Thoracic aorta (tissue), 2 donors: Measurements from ENCODE around the gene PRKD1. TPM values are rescaled to one million over a fixed set of nuclear protein-coding genes. Genes with fewer than 3 reads are reported as not detected.

Experiments used
- ATAC-seq: fragments of 150-250 bp; one replicate; pipeline ENCODE4 v1.8.0; 2017; ENCODE audit warnings: low read depth; ENCODE audit not compliant: insufficient number of reproducible peaks, low FRiP score
- DNase-seq: peaks from one replicate; pipeline ENCODE4 v3.0.0-alpha.2; 2020; ENCODE audit warnings: low spot score
- H3K27ac ChIP-seq, 2 donors: fragments of 200-600 bp; sonication (generic); 1 replicate in 1 of 2; 2 replicates in 1 of 2; pipeline ENCODE4 v1.5.1; 2016; ENCODE audit warnings: mild to moderate bottlenecking in 2 of 2, moderate library complexity in 2 of 2
- H3K27me3 ChIP-seq: fragments of 200-600 bp; sonication (generic); replicated peaks from 2 replicates; pipeline ENCODE4 v1.6.0; 2016; ENCODE audit warnings: mild to moderate bottlenecking; ENCODE audit not compliant: insufficient read depth
- H3K36me3 ChIP-seq: fragments of 200-600 bp; sonication (generic); one replicate; pipeline ENCODE4 v1.5.1; 2016
- H3K4me1 ChIP-seq, 2 donors: fragments of 200-600 bp; sonication (generic); 1 replicate in 1 of 2; 2 replicates in 1 of 2; pipeline versions ENCODE4 v1.5.1 to v1.6.0; 2016; ENCODE audit warnings: low read depth in 2 of 2, mild to moderate bottlenecking in 1 of 2; ENCODE audit not compliant: control insufficient read depth in 1 of 2
- H3K4me3 ChIP-seq: fragments of 200-600 bp; sonication (generic); 2 replicates; pipeline ENCODE4 v1.5.1; 2016; ENCODE audit warnings: mild to moderate bottlenecking
- H3K9me3 ChIP-seq: fragments of 200-600 bp; sonication (generic); 2 replicates; pipeline ENCODE4 v1.5.1; 2016
- total RNA-seq, 2 donors: library from RNA; depleted of rRNA; stranded (reverse); fragments of >200 nt; gene quantifications; one replicate each; pipeline versions ENCODE4 v1.1.0 to v1.2.3, GENCODE V29; 2016
- TF ChIP-seq, protein P1 (sequence below): fragments of 200-600 bp; sonication (generic); IDR thresholded peaks from one replicate; pipeline ENCODE4 v1.5.1; 2019; ENCODE audit warnings: antibody characterized with exemption

PRKD1 gene
- total RNA-seq, 2 donors from 2014 or later, result 34.0 to 38.4 TPM

DNA sequence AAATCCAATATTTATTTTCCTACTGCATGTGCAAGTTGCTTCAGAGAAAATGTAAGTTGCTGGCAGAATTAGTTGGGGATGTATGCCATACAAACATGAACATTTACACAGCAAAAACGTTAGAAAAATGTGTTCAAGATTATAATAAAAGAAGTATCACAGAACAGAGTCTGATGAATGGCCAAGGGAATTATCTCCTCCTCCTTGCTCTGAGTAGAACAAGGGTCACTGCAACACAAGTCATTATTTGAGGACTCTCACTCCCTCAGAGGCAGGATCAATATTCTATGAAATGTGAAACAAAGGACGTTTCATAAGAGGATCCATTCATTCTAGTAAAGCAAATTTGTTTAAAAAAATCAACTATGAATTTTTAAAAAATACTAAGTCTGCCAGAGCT, 177.8 kb downstream of the PRKD1 start:
- no peak for DNase-seq
- Histone ChIP-seq H3K4me3 (no peak overlapping the region), H3K9me3 (no peaks in the 10 kb centered on the region), H3K27ac (no peak overlapping the region), H3K4me1 (peaks cover 0 to 5% of the 10 kb centered on the region in 2 donors), H3K27me3 (no peaks in the 10 kb centered on the region), H3K36me3 (no peaks in the 10 kb centered on the region)
- ATAC-seq, result no peak
- TF ChIP-seq, protein P1, sequence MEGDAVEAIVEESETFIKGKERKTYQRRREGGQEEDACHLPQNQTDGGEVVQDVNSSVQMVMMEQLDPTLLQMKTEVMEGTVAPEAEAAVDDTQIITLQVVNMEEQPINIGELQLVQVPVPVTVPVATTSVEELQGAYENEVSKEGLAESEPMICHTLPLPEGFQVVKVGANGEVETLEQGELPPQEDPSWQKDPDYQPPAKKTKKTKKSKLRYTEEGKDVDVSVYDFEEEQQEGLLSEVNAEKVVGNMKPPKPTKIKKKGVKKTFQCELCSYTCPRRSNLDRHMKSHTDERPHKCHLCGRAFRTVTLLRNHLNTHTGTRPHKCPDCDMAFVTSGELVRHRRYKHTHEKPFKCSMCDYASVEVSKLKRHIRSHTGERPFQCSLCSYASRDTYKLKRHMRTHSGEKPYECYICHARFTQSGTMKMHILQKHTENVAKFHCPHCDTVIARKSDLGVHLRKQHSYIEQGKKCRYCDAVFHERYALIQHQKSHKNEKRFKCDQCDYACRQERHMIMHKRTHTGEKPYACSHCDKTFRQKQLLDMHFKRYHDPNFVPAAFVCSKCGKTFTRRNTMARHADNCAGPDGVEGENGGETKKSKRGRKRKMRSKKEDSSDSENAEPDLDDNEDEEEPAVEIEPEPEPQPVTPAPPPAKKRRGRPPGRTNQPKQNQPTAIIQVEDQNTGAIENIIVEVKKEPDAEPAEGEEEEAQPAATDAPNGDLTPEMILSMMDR, result no peak

DNA sequence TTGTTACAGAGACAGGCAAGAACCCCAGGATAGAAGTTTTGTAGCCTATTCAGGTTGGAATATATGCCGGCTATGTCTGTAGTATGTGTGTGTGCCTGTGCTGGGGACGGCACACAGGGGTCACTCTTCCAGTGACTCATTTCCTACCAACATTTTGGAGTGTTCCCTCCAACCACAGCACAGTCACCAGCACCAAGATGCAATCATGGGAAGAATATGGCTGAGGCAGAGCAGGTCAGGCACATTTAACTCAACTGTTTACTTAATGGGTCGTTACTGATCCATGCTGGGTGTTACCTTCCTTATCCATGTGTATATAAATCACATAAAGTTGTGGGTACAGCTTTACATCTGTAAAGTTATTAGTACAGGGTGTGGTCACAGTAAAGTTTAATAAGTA, 178.3 kb downstream of the PRKD1 start:
- TF ChIP-seq, protein P1, result no peak
- Histone ChIP-seq H3K27me3 (no peaks in the 10 kb centered on the region), H3K9me3 (no peaks in the 10 kb centered on the region), H3K4me1 (peaks cover 0 to 10% of the 10 kb centered on the region in 2 donors), H3K4me3 (no peak overlapping the region), H3K36me3 (no peaks in the 10 kb centered on the region), H3K27ac (no peak overlapping the region)
- DNase-seq, result no peak
- no peak for ATAC-seq

DNA sequence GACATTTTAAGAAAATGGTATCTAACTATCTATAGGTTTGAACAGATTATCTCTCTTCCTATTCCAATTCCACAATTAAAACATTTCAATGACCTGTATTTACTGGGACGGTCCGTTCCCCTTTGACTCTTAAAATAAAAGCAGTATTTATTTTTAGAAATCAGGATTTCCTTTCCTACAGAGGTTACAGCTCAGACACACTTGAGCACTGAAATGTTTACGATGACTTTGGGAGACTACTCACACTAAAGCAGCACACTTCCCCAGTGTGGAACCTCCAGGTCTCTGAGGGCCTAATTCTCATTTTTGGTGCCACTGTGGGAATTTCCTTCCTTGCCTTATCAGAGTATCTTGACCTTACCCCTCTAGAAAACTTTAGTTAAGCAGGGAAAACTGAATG, 181.8 kb downstream of the PRKD1 start:
- ATAC-seq, result no peak

DNA sequence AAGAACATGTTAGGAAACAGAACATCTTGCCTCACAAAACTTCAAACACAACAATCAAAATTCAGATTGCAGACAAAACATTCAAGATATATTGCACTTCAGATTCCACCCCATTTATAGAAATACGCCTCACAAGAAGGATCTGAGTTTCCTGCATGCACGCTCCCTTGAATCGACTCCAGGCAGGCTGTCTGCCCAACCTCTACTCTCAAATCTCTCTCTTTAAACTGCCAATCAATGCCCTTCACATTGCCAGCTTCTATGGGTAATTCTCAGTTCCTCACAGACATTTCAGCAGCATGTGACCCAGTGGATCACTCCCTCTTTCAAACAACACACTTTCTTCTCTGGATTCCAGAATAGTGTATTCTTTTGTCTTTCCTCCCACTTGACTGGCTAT, 184.1 kb downstream of the PRKD1 start:
- TF ChIP-seq, protein P1, result no peak
- H3K27me3 ChIP-seq, result no peaks in the 10 kb centered on the region
- H3K9me3 ChIP-seq, result no peaks in the 10 kb centered on the region
- H3K4me3 ChIP-seq, result no peak overlapping the region
- no peak overlapping the region for H3K27ac ChIP-seq
- H3K36me3 ChIP-seq, result no peaks in the 10 kb centered on the region
- peaks cover 26 to 47% of the 10 kb centered on the region in 2 donors for H3K4me1 ChIP-seq
- no peak for ATAC-seq
- no peak for DNase-seq

More for the DNA sequence above, 181.8 kb downstream of the PRKD1 start:
- no peak for DNase-seq
- Histone ChIP-seq H3K9me3 (no peaks in the 10 kb centered on the region), H3K27me3 (no peaks in the 10 kb centered on the region), H3K36me3 (no peaks in the 10 kb centered on the region), H3K27ac (no peak overlapping the region), H3K4me3 (no peak overlapping the region), H3K4me1 (peaks cover 26 to 41% of the 10 kb centered on the region in 2 donors)
- TF ChIP-seq, protein P1, result no peak

DNA sequence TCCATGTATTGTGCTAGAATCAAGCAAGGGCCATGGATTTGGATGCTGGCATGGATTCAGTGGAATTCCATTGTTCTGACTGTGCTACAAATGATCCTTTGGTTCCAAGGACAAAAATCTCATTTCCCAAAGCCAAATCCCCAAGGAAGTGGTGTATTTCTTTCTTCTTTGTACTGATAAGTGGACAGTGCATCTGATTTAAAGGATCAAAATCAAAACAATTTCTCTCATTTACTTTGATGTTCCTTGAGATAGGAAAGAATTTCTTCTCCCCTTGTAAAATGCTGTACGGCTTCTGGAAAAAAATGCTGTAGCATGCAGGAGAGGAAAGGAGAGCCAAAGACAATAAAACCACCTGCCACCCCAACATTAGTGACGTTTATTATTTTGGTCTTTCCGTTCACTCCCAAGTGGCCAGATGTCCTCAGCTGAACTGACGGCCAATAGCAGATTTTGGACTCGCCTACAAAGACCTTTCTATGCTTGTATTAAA, 185.7 kb downstream of the PRKD1 start:
- Histone ChIP-seq H3K27ac (peak overlapping the region; percentile 35 to 39), H3K36me3 (no peaks in the 10 kb centered on the region), H3K4me3 (peak overlapping the region; percentile 46), H3K9me3 (no peaks in the 10 kb centered on the region), H3K27me3 (no peaks in the 10 kb centered on the region), H3K4me1 (peaks cover 29 to 47% of the 10 kb centered on the region in 2 donors)
- peak; percentile 28 for DNase-seq
- peak; percentile 59 for ATAC-seq
- TF ChIP-seq, protein P1, result no peak
